GM12878 (cell line): Measurements from ENCODE around the gene SEC31B. TPM values are rescaled to one million over a fixed set of nuclear protein-coding genes. Genes with fewer than 3 reads are reported as not detected.
A peak's percentile ranks its signal among the peaks of the same experiment; 100 is the strongest.

Experiments used
- ATAC-seq: fragments of 200-7000 bp; cut with Tn5 transposase; 3 replicates; pipeline ENCODE4 v1.9.1; 2020; ENCODE audit warnings: mild to moderate bottlenecking, moderate library complexity
- BruUV-seq: library from RNA; stranded (reverse); fragments of 400-500 nt; replicated peaks from 2 replicates; lab custom pipeline; 2021; lab: Mats Ljungman, UMichigan
- CTCF ChIA-PET: fragments of 300-600 bp; sonication (Branson Sonifier 250); formaldehyde crosslinking; extraction: SDS; loops from one replicate; lab custom pipeline; 2021; ENCODE audit warnings: inconsistent platforms; lab: Yijun Ruan, JAX
- POLR2A ChIA-PET: fragments of 350-600 bp; formaldehyde crosslinking; extraction: SDS; loops from one replicate; lab custom pipeline; 2021; ENCODE audit warnings: inconsistent platforms; lab: Charles Lee
- RAD21 ChIA-PET: fragments of 300-600 bp; sonication (Branson Sonifier 250); formaldehyde crosslinking; loops from one replicate; lab custom pipeline; 2023; ENCODE audit warnings: antibody characterized with exemption; ENCODE audit not compliant: unreplicated experiment; lab: Charles Lee
- SMC1A ChIA-PET: fragments of 300-600 bp; sonication (Branson Sonifier 250); formaldehyde crosslinking; loops from one replicate; lab custom pipeline; 2023; ENCODE audit not compliant: unreplicated experiment, uncharacterized antibody; lab: Charles Lee
- DNase-seq: peaks from one replicate; pipeline ENCODE4 v3.0.0-alpha.2; 2011; ENCODE audit warnings: low read depth, low spot score
- FAIRE-seq: peaks from 3 replicates; lab custom pipeline; 2011; peaks lifted over from hg19 to GRCh38; lab: Jason Lieb, UNC
- H2AFZ ChIP-seq: 2 replicates; pipeline ENCODE4 v1.6.0; 2011; ENCODE audit warnings: low read depth, low read length, control low read depth; ENCODE audit not compliant: control insufficient read depth
- H3K27ac ChIP-seq: 2 replicates; pipeline ENCODE4 v1.5.1; 2011; ENCODE audit warnings: control low read depth; ENCODE audit not compliant: control insufficient read depth, insufficient read depth
- H3K27me3 ChIP-seq, 2 experiments: replicated peaks in 1 of 2; 2 replicates each; pipeline versions ENCODE4 v1.6.0 to v1.6.1; 2011; ENCODE audit warnings: low read length in 1 of 2; ENCODE audit not compliant: control insufficient read depth in 2 of 2, insufficient read depth in 2 of 2
- H3K36me3 ChIP-seq, 2 experiments: 2 replicates each; pipeline ENCODE4 v1.5.1; 2011; ENCODE audit warnings: low read length in 1 of 2; ENCODE audit not compliant: control insufficient read depth in 2 of 2, insufficient read depth in 2 of 2
- H3K4me1 ChIP-seq: 2 replicates; pipeline ENCODE4 v1.6.1; 2011; ENCODE audit warnings: mild to moderate bottlenecking, low read length, moderate library complexity, mixed read lengths; ENCODE audit not compliant: control insufficient read depth, insufficient read depth
- H3K4me2 ChIP-seq: 2 replicates; pipeline ENCODE4 v1.6.0; 2011; ENCODE audit warnings: control low read depth; ENCODE audit not compliant: control insufficient read depth, insufficient read depth
- H3K4me3 ChIP-seq: fragments of 200-600 bp; sonication (generic); 2 replicates; pipeline ENCODE4 v1.5.1; 2016
- H3K79me2 ChIP-seq: 2 replicates; pipeline ENCODE4 v1.6.0; 2011; ENCODE audit warnings: low read length; ENCODE audit not compliant: control insufficient read depth, insufficient read depth
- H3K9ac ChIP-seq: 2 replicates; pipeline ENCODE4 v1.8.0; 2011; ENCODE audit warnings: low read length, control low read depth, mixed read lengths; ENCODE audit not compliant: control insufficient read depth, insufficient read depth
- H3K9me3 ChIP-seq: replicated peaks from 3 replicates; pipeline ENCODE4 v1.5.1; 2011; ENCODE audit warnings: mild to moderate bottlenecking, low read length; ENCODE audit not compliant: control insufficient read depth, insufficient read depth
- H4K20me1 ChIP-seq: 2 replicates; pipeline ENCODE4 v1.6.0; 2011; ENCODE audit not compliant: control insufficient read depth, insufficient read depth
- CTCF ChIP-seq, 3 experiments: IDR thresholded peaks in 2 of 3; conservative IDR thresholded peaks in 1 of 3; 2 replicates each; pipeline ENCODE4 v1.5.1; 2011; ENCODE audit warnings: low read depth in 3 of 3, low read length in 3 of 3, mild to moderate bottlenecking in 3 of 3, control low read depth in 2 of 3, moderate library complexity in 2 of 3, inconsistent platforms in 1 of 3, mixed read lengths in 1 of 3; ENCODE audit not compliant: control insufficient read depth in 2 of 3, insufficient read depth in 1 of 3; ENCODE audit errors: extremely low read depth in 1 of 3
- FOS ChIP-seq: IDR thresholded peaks from 3 replicates; pipeline ENCODE4 v1.6.1; 2011; ENCODE audit warnings: borderline replicate concordance; ENCODE audit not compliant: insufficient read length; ENCODE audit errors: extremely low read depth
- JUNB ChIP-seq: IDR thresholded peaks from 2 replicates; pipeline ENCODE4 v1.6.1; 2016; ENCODE audit warnings: antibody characterized with exemption, mild to moderate bottlenecking
- KLF5 ChIP-seq: fragments of 450-650 bp; IDR thresholded peaks from 2 replicates; pipeline ENCODE4 v1.6.1; 2014; ENCODE audit warnings: mild to moderate bottlenecking; ENCODE audit not compliant: partially characterized antibody
- LARP7 ChIP-seq: fragments of 450-650 bp; IDR thresholded peaks from 2 replicates; pipeline ENCODE4 v1.6.1; 2017; ENCODE audit warnings: mild to moderate bottlenecking
- NFYB ChIP-seq: IDR thresholded peaks from 2 replicates; pipeline ENCODE4 v1.6.1; 2011; ENCODE audit warnings: low read depth, mild to moderate bottlenecking, low read length, improper control_type of control experiment, moderate library complexity; ENCODE audit not compliant: insufficient read depth
- RAD21 ChIP-seq: IDR thresholded peaks from 2 replicates; pipeline ENCODE4 v1.6.1; 2011; ENCODE audit warnings: mild to moderate bottlenecking, low read depth, low read length, moderate library complexity; ENCODE audit not compliant: insufficient read depth
- SMC3 ChIP-seq: IDR thresholded peaks from 2 replicates; pipeline ENCODE4 v1.6.1; 2011; ENCODE audit warnings: low read length, improper control_type of control experiment, borderline replicate concordance
- SREBF2 ChIP-seq: IDR thresholded peaks from 2 replicates; pipeline ENCODE4 v1.6.1; 2012; ENCODE audit warnings: mild to moderate bottlenecking, low read length
- whole genome bisulfite sequencing: methylation state at CpG from one replicate; pipeline ENCODE4 v1.1.6; 2016; ENCODE audit warnings: low lambda C conversion rate; ENCODE audit not compliant: insufficient replicate concordance, insufficient coverage; ENCODE audit errors: missing lambda C conversion rate; 5-methylcytosine and 5-hydroxymethylcytosine counted together
- in situ Hi-C: fragments of 300-500 bp; cut with MboI; formaldehyde crosslinking; loops from 9 replicates; pipeline ENCODE4 v1.14.3; 2018; ENCODE audit warnings: mixed read lengths
- intact Hi-C: fragments of 100-400 bp; cut with micrococcal nuclease; formaldehyde crosslinking; loops from one replicate; pipeline ENCODE4 v1.14.2; 2022; ENCODE audit not compliant: unreplicated experiment
- polyA plus RNA-seq, 11 experiments: library from polyadenylated mRNA; depleted of rRNA in 4 of 11; unstranded in 6 of 11; stranded (reverse) in 5 of 11; fragments of >200 nt; fragmentation: Nextera tagmentation in 4 of 11; fragmentation: Illumina TruSeq in 1 of 11; extraction: Ambion mirVana in 4 of 11; extraction: Trizol in 1 of 11; gene quantifications; 1 replicate in 1 of 11; 2 replicates in 10 of 11; pipeline versions ENCODE4 v1.2.1 to v1.2.3, GENCODE V29; 2011 to 2016; ENCODE audit warnings: inconsistent platforms in 2 of 11, missing spikeins in 2 of 11, low read depth in 1 of 11
- total RNA-seq, 4 experiments: library from RNA; depleted of rRNA in 3 of 4; stranded (reverse); fragments of >200 nt in 3 of 4; fragmentation: Illumina TruSeq in 1 of 4; extraction: Trizol in 1 of 4; gene quantifications; 2 replicates each; pipeline versions ENCODE4 v1.2.1 to v1.2.3, GENCODE V29; 2013 to 2021
- TF ChIP-seq, protein P1 (sequence below): fragments of 450-650 bp; IDR thresholded peaks from 2 replicates; pipeline ENCODE4 v1.6.1; 2017; ENCODE audit warnings: borderline replicate concordance

Gene SEC31B
- total and polyA plus RNA-seq, 10 of the 15 experiments (the other 5 are each of a cell fraction or from before 2014, with no cell fraction given) = 3.4 to 24.3 (median 9.9) TPM

GRCh38 chr10:100509241-100509840 lies 10.3 kb downstream of the SEC31B start:
- Histone ChIP-seq H3K4me3 (no peak overlapping the region), H3K27ac (no peak overlapping the region), H3K79me2 (no peaks in the 10 kb centered on the region), H3K4me1 (peaks cover 8% of the 10 kb centered on the region; the same call in 1 of the 2 replicates), H4K20me1 (0 out of 2 replicates have a peak, but pooled peaks cover 3% of the 10 kb centered on the region), H3K27me3 (no peaks in the 10 kb centered on the region), H3K36me3 (peaks cover 0 to 11% of the 10 kb centered on the region in 2 experiments), H2AFZ (no peak overlapping the region), H3K9ac (no peak overlapping the region), H3K4me2 (no peak overlapping the region), H3K9me3 (no peaks in the 10 kb centered on the region)
- TF ChIP-seq, protein P1, sequence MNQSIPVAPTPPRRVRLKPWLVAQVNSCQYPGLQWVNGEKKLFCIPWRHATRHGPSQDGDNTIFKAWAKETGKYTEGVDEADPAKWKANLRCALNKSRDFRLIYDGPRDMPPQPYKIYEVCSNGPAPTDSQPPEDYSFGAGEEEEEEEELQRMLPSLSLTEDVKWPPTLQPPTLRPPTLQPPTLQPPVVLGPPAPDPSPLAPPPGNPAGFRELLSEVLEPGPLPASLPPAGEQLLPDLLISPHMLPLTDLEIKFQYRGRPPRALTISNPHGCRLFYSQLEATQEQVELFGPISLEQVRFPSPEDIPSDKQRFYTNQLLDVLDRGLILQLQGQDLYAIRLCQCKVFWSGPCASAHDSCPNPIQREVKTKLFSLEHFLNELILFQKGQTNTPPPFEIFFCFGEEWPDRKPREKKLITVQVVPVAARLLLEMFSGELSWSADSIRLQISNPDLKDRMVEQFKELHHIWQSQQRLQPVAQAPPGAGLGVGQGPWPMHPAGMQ = no peak
- no TSS peak for BruUV-seq
- DNase-seq (no peak), ATAC-seq (no peak), FAIRE-seq (no peak)
- intact Hi-C loops (loop anchor here (2.0 kb wide), 1 partner anchor 171 kb away; no protein-coding TSS in a partner anchor), in situ Hi-C loops (loop anchor here (5.0 kb wide), 2 partner anchors 72 to 167 kb away; no protein-coding TSS in a partner anchor)
- WGBS = 85% methylated on average over 8 of the region's 8 CpGs
- POLR2A ChIA-PET = no interaction called here
- RAD21 ChIA-PET = interaction anchor here (1.0 to 1.6 kb wide), 7 partner anchors 9 to 664 kb away, joined by 3 to 11 read pairs (median 5); no protein-coding TSS in a partner anchor
- CTCF ChIA-PET = interaction anchor here (0.6 to 4.6 kb wide), 24 partner anchors 9 to 463 kb away, joined by 3 to 40 read pairs (median 6); partner anchors contain the start of gene HIF1AN
- SMC1A ChIA-PET = interaction anchor here (0.5 to 2.6 kb wide), 13 partner anchors 9 to 836 kb away, joined by 3 to 12 read pairs (median 4); no protein-coding TSS in a partner anchor

GRCh38 chr10:100508691-100509150 lies 10.9 kb downstream of the SEC31B start:
- no peak overlapping the region for H3K27ac ChIP-seq
- no TSS peak for BruUV-seq
- 52% methylated on average over 3 of the region's 3 CpGs for WGBS
- no peaks in the 10 kb centered on the region for H3K79me2 ChIP-seq
- TF ChIP-seq LARP7 (no peak), SMC3 (peak; percentile 38), SREBF2 (no peak), NFYB (0 out of 2 replicates have a peak, but pooled peaks have one; percentile 8), RAD21 (peak; percentile 62), CTCF (IDR thresholded peaks at IDR 0.05 in 2 of 3, conservative IDR thresholded peaks at IDR 0.05 in 1 of 3; ENCODE audit: control insufficient read depth in 2 of 3, extremely low read depth in 1 of 3, insufficient read depth in 1 of 3, low read depth in 3 of 3, low read length in 3 of 3) (peak; percentile 34 to 64 (median 51)), JUNB (no peak), FOS (no peak), KLF5 (no peak)
- TF ChIP-seq, all 136 proteins: peak for 4
- H2AFZ ChIP-seq = no peak overlapping the region
- ChIA-PET CTCF (interaction anchor here (0.6 to 4.6 kb wide), 25 partner anchors 9 to 463 kb away, joined by 3 to 40 read pairs (median 6); partner anchors contain the start of gene HIF1AN), POLR2A (no interaction called here), RAD21 (interaction anchor here (1.0 to 1.6 kb wide), 7 partner anchors 10 to 663 kb away, joined by 3 to 11 read pairs (median 5); no protein-coding TSS in a partner anchor), SMC1A (interaction anchor here (0.5 to 2.6 kb wide), 14 partner anchors 10 to 835 kb away, joined by 3 to 12 read pairs (median 4); no protein-coding TSS in a partner anchor)
- FAIRE-seq (peak; percentile 31), ATAC-seq (peak; percentile 94), DNase-seq (no peak)
- H3K27me3 ChIP-seq = no peaks in the 10 kb centered on the region
- intact Hi-C loops (loop anchor here (1.0 to 2.0 kb wide), 2 partner anchors 74 to 170 kb away; no protein-coding TSS in a partner anchor), in situ Hi-C loops (loop anchor here (5.0 kb wide), 2 partner anchors 71 to 166 kb away; no protein-coding TSS in a partner anchor)
- H3K4me3 ChIP-seq = no peak overlapping the region
- no peak overlapping the region for H3K9ac ChIP-seq
- 0 out of 2 replicates have a peak, but pooled peaks cover 3% of the 10 kb centered on the region for H4K20me1 ChIP-seq
- peaks cover 0 to 11% of the 10 kb centered on the region in 2 experiments for H3K36me3 ChIP-seq
- H3K4me2 ChIP-seq = no peak overlapping the region
- H3K4me1 ChIP-seq = peaks cover 8% of the 10 kb centered on the region; the same call in 1 of the 2 replicates
- no peaks in the 10 kb centered on the region for H3K9me3 ChIP-seq
